DND-41 (cell line): ENCODE data around the gene COMMD4.
"Not testable (repeated sequence)": the region's sequence is repeated elsewhere in the genome, so short reads cannot be mapped to it uniquely, and the experiment has no call there.

ENCODE experiments used
- ATAC-seq: fragments of 200-7000 bp; cut with Tn5 transposase; 3 replicates; pipeline ENCODE4 v1.9.1; 2021; ENCODE audit warnings: low read depth; ENCODE audit not compliant: insufficient read depth
- DNase-seq: peaks from one replicate; pipeline ENCODE4 v3.0.0-alpha.2; 2020
- H2AFZ ChIP-seq: 2 replicates; pipeline ENCODE4 v1.6.0; 2012; ENCODE audit warnings: low read depth, low read length
- H3K27ac ChIP-seq: 2 replicates; pipeline ENCODE4 v1.5.1; 2012; ENCODE audit warnings: low read length, inconsistent platforms
- H3K27me3 ChIP-seq: fragments of 200-600 bp; sonication (generic); 2 replicates; pipeline ENCODE4 v1.6.0; 2012; ENCODE audit warnings: low read length, mild to moderate bottlenecking, inconsistent platforms; ENCODE audit not compliant: insufficient read depth, poor library complexity
- H3K36me3 ChIP-seq: 2 replicates; pipeline ENCODE4 v1.5.1; 2012; ENCODE audit warnings: low read length, inconsistent platforms; ENCODE audit not compliant: insufficient read depth
- H3K4me1 ChIP-seq: 2 replicates; pipeline ENCODE4 v1.5.1; 2012; ENCODE audit warnings: mild to moderate bottlenecking, low read length; ENCODE audit not compliant: insufficient read depth
- H3K4me2 ChIP-seq: 2 replicates; pipeline ENCODE4 v1.6.0; 2012; ENCODE audit warnings: mild to moderate bottlenecking, moderate library complexity, low read length, inconsistent platforms; ENCODE audit not compliant: insufficient read depth
- H3K4me3 ChIP-seq, 2 experiments: fragments of 200-600 bp in 1 of 2; shearing (Covaris generic) in 1 of 2; 2 replicates each; pipeline ENCODE4 v1.5.1; 2012 to 2016; ENCODE audit warnings: inconsistent platforms in 2 of 2, low read length in 2 of 2, mild to moderate bottlenecking in 2 of 2, low read depth in 1 of 2, moderate library complexity in 1 of 2
- H3K79me2 ChIP-seq: 2 replicates; pipeline ENCODE4 v1.6.0; 2012; ENCODE audit warnings: low read length, inconsistent platforms; ENCODE audit not compliant: insufficient read depth
- H3K9ac ChIP-seq: 2 replicates; pipeline ENCODE4 v1.6.0; 2012; ENCODE audit warnings: low read depth, mild to moderate bottlenecking, inconsistent platforms, low read length, moderate library complexity
- H3K9me3 ChIP-seq: 2 replicates; pipeline ENCODE4 v1.5.1; 2012; ENCODE audit warnings: low read length, moderate library complexity, mild to moderate bottlenecking, inconsistent platforms; ENCODE audit not compliant: insufficient read depth, severe bottlenecking
- H4K20me1 ChIP-seq: 2 replicates; pipeline ENCODE4 v1.6.0; 2012; ENCODE audit warnings: low read length; ENCODE audit not compliant: insufficient read depth
- CTCF ChIP-seq: IDR thresholded peaks from 2 replicates; pipeline ENCODE4 v1.5.1; 2012; ENCODE audit warnings: borderline replicate concordance, low read length, moderate library complexity, mild to moderate bottlenecking; ENCODE audit not compliant: poor library complexity, severe bottlenecking; ENCODE audit errors: extremely low read depth
- EZH2 ChIP-seq: IDR thresholded peaks from 3 replicates; pipeline ENCODE4 v1.6.1; 2012; ENCODE audit warnings: borderline replicate concordance, low read depth, mild to moderate bottlenecking, moderate library complexity, low read length, inconsistent platforms; ENCODE audit not compliant: severe bottlenecking

COMMD4 gene

GRCh38 chr15:75309711-75310110, 26.2 kb upstream of the COMMD4 start:
- H3K4me2 ChIP-seq, result no peak overlapping the region
- no peaks in the 10 kb centered on the region for H3K4me1 ChIP-seq
- no peaks in the 10 kb centered on the region for H4K20me1 ChIP-seq
- no peak overlapping the region for H3K27ac ChIP-seq
- no peak overlapping the region for H3K4me3 ChIP-seq
- ATAC-seq (no peak), DNase-seq (no peak)
- no peaks in the 10 kb centered on the region for H3K36me3 ChIP-seq
- H3K9ac ChIP-seq, result no peak overlapping the region
- peaks cover 7% of the 10 kb centered on the region for H3K27me3 ChIP-seq
- TF ChIP-seq EZH2, result no peak
- no peak for TF ChIP-seq CTCF
- H3K79me2 ChIP-seq, result no peaks in the 10 kb centered on the region
- no peak overlapping the region for H2AFZ ChIP-seq
- no peaks in the 10 kb centered on the region for H3K9me3 ChIP-seq

DNA sequence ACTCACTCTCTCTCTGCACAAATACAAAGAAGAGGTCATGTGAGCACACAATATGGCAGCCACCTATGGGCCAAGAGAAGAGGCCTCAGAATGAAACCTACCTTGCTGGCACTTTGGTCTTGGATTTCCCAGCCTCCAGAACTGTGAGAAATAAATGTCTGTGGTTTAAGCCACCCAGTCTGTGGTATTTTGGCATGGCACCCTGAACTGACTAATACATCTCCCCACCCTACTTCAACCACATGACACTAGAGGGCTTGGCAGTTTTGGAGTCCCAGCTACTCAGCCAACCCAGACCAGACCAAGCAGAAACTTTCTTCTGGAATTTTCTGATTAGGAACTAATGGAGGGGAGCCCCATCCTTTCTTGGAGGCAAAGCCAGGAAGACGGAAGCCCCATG, 23.3 kb upstream of the COMMD4 start:
- H4K20me1 ChIP-seq, H3K27me3 ChIP-seq, H3K4me2 ChIP-seq, H3K79me2 ChIP-seq, DNase-seq, H2AFZ ChIP-seq, H3K9me3 ChIP-seq, ATAC-seq, H3K4me1 ChIP-seq, H3K27ac ChIP-seq, H3K36me3 ChIP-seq, H3K9ac ChIP-seq, H3K4me3 ChIP-seq: not testable (repeated sequence)

DNA sequence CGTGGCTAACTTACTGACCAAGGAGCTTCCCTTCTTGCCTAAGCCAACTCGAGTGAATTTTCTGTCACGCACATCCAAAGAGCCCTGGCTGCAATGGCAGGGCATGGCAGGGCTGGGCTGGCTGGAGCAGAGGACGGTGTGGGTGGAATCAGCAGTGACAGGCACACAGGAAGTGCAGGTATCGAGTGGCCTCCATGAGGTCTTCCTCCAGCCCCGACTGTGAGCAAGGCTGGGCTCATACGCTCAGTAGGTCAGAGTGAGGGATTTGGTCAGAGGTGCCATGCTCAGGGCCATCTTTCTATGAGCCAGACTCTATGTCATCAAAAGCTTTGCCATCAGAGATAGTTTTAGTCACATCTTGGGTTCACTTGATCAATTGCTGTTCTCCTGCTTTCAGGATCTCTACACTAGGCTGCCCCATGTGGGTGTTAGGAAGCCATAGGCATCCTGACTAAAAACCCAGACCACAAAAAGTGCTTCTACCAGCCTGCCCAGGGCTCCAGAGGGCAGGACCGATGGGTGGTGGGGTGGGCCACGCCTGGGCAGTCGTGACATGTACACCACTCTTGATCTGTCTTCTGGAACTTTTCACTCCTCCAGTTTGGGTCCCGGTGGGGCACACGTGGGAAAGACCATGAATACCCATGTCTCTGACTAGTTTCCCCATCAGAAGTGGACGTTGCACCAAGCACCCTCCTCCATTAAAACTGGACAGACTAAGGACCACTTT, 22.6 kb upstream of the COMMD4 start:
- Histone ChIP-seq H3K27ac (no peak overlapping the region), H3K36me3 (no peaks in the 10 kb centered on the region), H3K27me3 (peaks cover 2% of the 10 kb centered on the region), H3K4me2 (no peak overlapping the region), H2AFZ (no peak overlapping the region), H3K9me3 (no peaks in the 10 kb centered on the region), H4K20me1 (no peaks in the 10 kb centered on the region), H3K4me1 (no peaks in the 10 kb centered on the region), H3K4me3 (no peak overlapping the region), H3K79me2 (no peaks in the 10 kb centered on the region), H3K9ac (no peak overlapping the region)
- TF ChIP-seq CTCF (no peak), EZH2 (no peak)
- ATAC-seq (no peak), DNase-seq (no peak)

GRCh38 chr15:75314552-75315290, 21.1 kb upstream of the COMMD4 start:
- H3K36me3 ChIP-seq, result no peaks in the 10 kb centered on the region
- no peak for DNase-seq

GRCh38 chr15:75319231-75319897, 16.5 kb upstream of the COMMD4 start:
- not testable (repeated sequence) for H3K27me3 ChIP-seq, H3K9ac ChIP-seq, H3K4me1 ChIP-seq, H3K79me2 ChIP-seq, ATAC-seq, H2AFZ ChIP-seq, H3K9me3 ChIP-seq, H3K4me2 ChIP-seq, DNase-seq, H4K20me1 ChIP-seq, H3K4me3 ChIP-seq, H3K27ac ChIP-seq, H3K36me3 ChIP-seq

More at GRCh38 chr15:75314552-75315290, 21.1 kb upstream of the COMMD4 start:
- Histone ChIP-seq H3K9me3 (no peaks in the 10 kb centered on the region), H3K4me2 (no peak overlapping the region), H3K79me2 (no peaks in the 10 kb centered on the region), H3K4me3 (no peak overlapping the region), H3K4me1 (no peaks in the 10 kb centered on the region), H3K9ac (no peak overlapping the region), H4K20me1 (no peaks in the 10 kb centered on the region), H2AFZ (no peak overlapping the region), H3K27me3 (no peaks in the 10 kb centered on the region), H3K27ac (no peak overlapping the region)
- TF ChIP-seq CTCF (no peak), EZH2 (no peak)
- ATAC-seq, result no peak
